HG02642 (cell line): Measurements from ENCODE around the gene ATP6V1G1.

ENCODE experiments used
- ATAC-seq: cut with Tn5 transposase; IDR thresholded peaks from one replicate; pipeline ENCODE4 v1.9.1; 2021; ENCODE audit warnings: mild to moderate bottlenecking; ENCODE audit not compliant: unreplicated experiment, poor library complexity

Gene ATP6V1G1

GRCh38 chr9:114608525-114608796 is 20.9 kb downstream of the ATP6V1G1 start:
- no peak for ATAC-seq

- peak; percentile 51 for ATAC-seq
These were observed 24.1 kb downstream of the ATP6V1G1 start for GRCh38 chr9:114611516-114612271.

GRCh38 chr9:114612272-114612923 is 24.8 kb downstream of the ATP6V1G1 start:
- ATAC-seq = no peak

- ATAC-seq = no peak
These were observed 25.5 kb downstream of the ATP6V1G1 start for GRCh38 chr9:114613087-114613486.

GRCh38 chr9:114613919-114614318 is 26.4 kb downstream of the ATP6V1G1 start:
- no peak for ATAC-seq

- ATAC-seq = no peak
These were observed 26.8 kb downstream of the ATP6V1G1 start for GRCh38 chr9:114614373-114614772.

GRCh38 chr9:114616684-114617520 is 29.3 kb downstream of the ATP6V1G1 start:
- peak; percentile 66 for ATAC-seq

GRCh38 chr9:114619191-114619761 is 31.7 kb downstream of the ATP6V1G1 start:
- ATAC-seq = peak; percentile 57

GRCh38 chr9:114621561-114621960 is 34.0 kb downstream of the ATP6V1G1 start:
- ATAC-seq = no peak

GRCh38 chr9:114621975-114622609 is 34.5 kb downstream of the ATP6V1G1 start:
- ATAC-seq = no peak

GRCh38 chr9:114624677-114625076 is 37.1 kb downstream of the ATP6V1G1 start:
- no peak for ATAC-seq

- ATAC-seq = no peak
These were observed 38.9 kb downstream of the ATP6V1G1 start for GRCh38 chr9:114626415-114627020.

GRCh38 chr9:114627553-114627952 is 40.0 kb downstream of the ATP6V1G1 start:
- no peak for ATAC-seq

GRCh38 chr9:114629563-114630090 is 42.1 kb downstream of the ATP6V1G1 start:
- ATAC-seq = no peak

GRCh38 chr9:114631166-114631565 is 43.6 kb downstream of the ATP6V1G1 start:
- ATAC-seq = no peak

GRCh38 chr9:114633438-114634089 is 46.0 kb downstream of the ATP6V1G1 start:
- no peak for ATAC-seq

GRCh38 chr9:114634387-114634786 is 46.8 kb downstream of the ATP6V1G1 start:
- ATAC-seq = no peak

- no peak for ATAC-seq
These were observed 50.8 kb downstream of the ATP6V1G1 start for GRCh38 chr9:114638404-114638803.

- ATAC-seq = no peak
These were observed 54.4 kb downstream of the ATP6V1G1 start for GRCh38 chr9:114641967-114642366.
